HG03442 (cell line): Measurements from ENCODE around the gene KRT9.
"Not testable (repeated sequence)": the region's sequence is repeated elsewhere in the genome, so short reads cannot be mapped to it uniquely, and the experiment has no call there.

Experiments used
- ATAC-seq: cut with Tn5 transposase; IDR thresholded peaks from one replicate; pipeline ENCODE4 v1.9.1; 2021; ENCODE audit warnings: mild to moderate bottlenecking, moderate library complexity; ENCODE audit not compliant: unreplicated experiment

KRT9 gene

DNA sequence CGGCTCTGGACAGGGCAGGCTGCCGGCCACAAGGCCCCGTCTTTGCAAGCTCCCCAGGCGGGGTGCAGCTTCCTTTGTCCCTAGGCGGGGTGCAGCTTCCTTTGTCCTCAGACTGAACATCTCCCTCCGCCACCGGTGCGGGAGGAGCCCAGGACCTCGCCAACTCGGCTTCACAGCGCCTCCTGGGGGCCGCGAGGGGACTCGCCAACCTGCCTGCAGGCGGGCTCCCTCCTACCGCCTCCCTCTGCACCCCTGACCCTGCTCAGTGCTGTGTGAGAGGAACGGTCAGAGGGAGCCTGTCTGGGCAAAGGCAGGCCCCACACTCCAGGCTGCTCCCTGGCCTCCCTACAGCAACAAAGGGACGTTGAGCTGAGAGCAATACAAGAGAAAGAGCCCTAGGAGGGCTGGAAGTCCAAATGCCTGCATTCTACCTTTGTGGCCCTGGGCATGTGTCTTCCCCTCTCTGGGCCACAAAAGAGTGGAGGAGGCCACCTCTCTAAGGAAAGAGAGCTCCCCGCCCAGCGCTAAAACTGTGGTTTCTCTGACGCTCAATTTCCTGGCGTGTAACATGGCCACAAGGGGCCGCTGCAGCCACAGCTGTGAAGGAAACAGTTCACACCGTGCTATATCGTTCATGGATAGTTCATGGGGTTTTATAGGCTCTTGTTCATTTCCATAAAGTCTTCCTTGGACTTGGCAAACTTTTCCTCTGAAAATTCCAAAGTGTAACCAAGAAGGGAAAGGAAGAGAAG is 22.8 kb downstream of the KRT9 start:
- peak; percentile 67 for ATAC-seq

DNA sequence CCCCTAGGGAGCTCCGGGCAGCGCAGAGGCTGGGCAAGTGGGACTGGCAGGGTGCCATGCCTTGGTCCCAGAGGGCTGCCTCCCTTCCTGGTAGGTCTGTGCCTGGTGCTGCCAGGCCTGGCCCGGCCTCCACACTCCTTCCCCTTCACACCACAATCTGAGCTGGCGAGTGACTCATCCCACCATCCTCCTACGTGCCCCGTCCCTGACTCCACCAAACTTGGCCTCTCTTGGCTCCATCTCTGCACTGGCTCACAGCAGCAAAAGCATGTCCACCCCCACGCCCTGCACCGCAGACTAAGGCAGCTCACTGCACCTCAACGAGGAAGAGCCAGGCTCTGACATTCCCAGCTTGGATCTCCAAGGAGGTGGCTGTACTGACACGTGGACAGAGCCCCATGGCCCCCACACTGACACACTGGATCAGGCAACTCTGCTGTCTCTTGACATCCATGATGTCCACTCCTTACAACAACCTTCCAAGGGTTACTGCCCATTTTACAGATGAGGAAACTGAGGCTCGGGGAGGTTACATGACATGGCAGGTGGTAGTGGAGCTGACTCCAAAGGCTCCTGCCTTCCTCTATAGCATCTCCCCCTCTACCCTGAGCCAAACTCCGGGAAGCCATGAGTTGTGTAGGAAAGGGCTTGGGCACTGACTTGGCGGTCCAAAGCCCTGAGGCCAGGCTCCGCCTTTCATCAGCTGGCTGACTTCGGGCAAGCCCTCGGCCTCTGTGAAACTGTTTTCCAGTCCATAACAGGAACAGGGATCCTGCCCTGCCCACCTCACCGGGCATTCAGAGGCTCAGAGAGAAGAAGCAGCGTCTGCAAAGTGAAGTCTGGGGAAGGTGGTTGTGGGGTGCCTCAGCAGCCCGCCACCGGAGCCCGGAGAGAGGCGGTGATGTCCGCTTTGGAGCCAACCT is 23.7 kb downstream of the KRT9 start:
- ATAC-seq: no peak

DNA sequence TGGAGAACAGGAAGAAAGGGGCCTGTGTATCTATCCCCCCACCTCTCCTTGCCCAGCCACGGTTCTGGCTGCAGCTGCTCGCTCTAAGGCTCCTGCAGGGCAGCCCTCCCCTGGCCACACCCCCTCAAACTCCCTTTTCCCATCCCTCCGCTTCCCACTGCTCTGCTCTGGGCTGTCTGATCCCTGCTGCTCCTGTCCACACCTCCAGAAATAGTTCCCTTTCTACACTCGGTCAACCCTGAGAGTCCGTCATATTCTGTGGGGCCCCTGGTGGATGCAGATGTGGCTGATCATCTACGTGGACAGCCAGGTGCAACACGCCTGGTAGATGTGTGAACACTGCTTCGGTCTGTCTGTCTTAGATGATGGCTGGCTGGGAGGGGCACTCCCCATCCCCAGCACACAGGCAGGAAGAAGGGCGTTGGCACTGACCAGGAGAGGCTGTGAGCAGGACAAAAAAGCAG is 24.4 kb downstream of the KRT9 start:
- no peak for ATAC-seq

DNA sequence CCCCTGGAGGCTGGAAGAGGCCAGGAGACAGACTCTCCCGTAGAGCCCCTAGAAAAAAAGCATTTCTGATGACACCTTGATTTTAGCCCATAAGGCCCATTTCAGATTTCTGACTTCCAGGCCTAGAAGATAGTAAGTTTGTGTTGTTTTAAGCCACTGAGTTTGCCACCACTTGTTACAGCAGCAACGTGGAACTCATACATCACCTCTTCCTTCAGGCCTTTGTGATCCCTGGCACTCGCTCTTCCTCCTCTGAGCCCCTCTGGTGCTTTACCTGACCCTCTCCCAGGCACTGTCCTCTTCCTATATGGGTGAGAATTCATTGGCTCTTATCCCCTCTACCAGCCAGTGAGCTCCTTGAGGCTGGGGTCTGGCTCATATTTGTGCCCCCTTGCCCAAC is 25.0 kb downstream of the KRT9 start:
- no peak for ATAC-seq

DNA sequence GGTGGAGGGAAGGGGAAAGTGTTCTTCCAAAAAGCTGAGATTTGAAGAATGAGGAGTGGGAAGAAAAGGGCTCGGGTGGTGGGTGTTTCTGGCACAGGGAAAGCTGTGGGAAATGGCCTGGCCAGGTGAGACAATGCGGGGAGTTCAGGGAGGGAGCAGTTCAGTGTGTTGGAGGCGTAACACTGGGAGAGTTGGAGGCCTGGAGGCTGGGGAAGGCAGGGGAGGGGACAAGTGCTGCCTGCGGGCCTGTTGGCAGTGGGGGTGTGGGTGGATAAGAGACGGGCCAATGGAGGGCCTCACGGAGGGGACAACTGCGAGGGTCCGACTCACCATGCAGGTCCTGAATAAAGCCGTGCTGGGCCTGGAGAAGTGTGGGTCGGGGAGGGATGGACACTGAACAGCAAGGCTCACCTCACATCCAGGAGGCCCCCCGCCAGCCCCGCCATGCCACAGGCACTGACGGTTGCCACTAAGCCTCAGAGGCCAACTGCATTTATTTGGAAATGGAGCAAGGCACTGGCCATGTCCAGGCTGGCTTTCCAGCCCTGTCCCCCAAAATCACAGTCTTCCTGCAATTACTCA is 25.9 kb downstream of the KRT9 start:
- ATAC-seq: no peak

DNA sequence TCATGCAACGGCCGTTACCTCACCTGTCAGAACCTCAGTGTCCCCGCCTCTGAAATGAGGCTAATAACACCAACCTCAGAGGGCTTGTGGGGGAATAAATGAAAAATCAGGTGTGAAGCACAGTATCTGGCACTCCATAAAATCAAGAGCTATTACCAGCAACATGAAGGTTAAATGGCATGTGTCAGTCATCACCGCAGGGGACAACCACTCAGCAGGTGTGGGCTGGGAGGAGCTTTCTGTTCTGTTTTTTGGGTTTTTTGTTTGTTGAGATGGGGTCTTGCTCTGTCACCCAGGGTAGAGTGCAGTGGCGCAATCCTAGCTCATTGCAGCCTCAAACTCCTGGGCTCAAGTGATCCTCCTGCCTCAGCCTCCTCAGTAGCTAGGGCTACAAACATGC is 26.9 kb downstream of the KRT9 start:
- no peak for ATAC-seq

DNA sequence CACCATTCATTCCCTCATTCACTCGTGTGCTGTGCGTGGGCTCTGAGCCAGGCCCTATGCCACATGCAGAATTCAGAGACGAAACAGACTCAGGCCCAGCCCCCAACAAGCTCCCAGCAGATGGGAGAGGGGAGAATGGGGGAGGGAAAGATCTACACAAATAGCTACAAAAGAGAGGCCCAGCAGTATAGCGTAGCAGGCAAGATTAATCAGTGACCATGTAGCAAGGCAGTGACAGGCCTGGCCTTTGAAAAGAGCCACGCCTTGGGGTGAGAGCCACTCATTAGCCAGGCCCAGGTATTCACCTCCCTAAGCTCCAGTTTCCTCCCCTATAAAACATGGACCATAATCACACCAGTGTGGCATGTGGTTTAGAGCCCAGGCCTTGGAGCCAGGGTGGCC is 27.4 kb downstream of the KRT9 start:
- no peak for ATAC-seq

DNA sequence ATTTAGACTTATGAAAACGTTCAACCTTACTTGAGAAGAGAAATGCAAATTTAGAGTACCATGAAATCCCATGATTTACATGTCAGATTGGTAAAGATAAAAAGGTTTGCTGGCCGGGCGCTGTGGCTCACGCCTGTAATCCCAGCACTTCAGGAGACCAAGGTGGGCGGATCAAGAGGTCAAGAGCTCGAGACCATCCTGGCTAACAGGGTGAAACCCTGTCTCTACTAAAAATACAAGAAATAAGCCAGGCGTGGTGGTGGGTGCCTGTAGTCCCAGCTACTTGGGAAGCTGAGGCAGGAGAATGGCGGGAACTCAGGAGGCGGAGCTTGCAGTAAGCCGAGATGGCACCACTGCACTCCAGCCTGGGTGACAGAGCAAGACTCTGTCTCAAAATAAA is 29.1 kb downstream of the KRT9 start:
- not testable (repeated sequence) for ATAC-seq

DNA sequence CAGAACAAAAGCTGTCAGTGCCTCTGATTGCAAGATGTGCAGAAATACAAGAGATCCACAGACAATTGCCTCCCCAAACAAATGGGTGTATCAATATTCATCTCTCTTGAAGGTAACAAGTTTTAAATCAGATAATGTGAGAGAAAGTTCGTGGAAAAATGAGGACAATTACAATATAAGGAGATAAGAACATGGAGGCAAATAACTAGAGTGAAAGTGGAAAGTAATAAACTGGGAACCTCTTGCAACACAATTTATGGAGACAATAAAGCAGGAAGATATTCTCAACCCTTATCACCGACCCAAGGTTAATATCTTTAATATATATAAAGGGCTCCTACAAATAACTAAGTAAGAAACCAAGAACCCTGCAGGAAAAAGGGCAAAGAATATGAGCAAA is 29.5 kb downstream of the KRT9 start:
- no peak for ATAC-seq

DNA sequence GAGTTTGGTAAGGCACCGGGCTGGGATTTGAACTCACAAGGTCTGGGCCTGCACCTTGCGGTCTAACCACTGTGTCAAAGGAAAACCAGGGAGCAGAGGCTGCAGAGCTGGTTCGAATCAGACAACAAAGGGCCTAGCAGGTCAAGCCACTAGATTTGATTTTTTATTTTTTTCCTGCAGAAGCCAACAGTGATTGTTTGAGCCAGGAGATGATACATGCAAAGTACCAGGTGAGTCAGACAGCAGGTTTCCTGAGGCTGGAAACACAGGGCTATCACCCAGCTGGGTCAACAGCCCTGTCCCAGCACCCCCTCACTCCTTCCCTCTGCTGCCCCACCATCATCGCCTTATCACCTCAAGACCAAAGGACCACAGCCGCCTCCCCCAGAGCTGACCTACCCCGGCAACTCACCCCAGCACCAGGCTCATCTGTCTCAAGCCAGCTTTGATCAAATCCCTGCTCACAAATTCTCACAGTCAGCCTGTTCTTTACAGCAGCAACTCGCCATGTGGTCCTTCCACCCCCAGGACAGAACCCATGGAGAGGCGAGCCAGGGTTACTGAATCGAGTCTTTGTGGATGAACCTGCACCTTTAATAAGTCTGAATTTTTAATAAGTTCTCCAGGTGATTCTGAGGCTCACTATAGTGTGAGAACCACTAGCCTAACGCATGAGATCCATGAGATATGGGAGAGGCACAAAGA is 30.8 kb downstream of the KRT9 start:
- ATAC-seq: no peak

DNA sequence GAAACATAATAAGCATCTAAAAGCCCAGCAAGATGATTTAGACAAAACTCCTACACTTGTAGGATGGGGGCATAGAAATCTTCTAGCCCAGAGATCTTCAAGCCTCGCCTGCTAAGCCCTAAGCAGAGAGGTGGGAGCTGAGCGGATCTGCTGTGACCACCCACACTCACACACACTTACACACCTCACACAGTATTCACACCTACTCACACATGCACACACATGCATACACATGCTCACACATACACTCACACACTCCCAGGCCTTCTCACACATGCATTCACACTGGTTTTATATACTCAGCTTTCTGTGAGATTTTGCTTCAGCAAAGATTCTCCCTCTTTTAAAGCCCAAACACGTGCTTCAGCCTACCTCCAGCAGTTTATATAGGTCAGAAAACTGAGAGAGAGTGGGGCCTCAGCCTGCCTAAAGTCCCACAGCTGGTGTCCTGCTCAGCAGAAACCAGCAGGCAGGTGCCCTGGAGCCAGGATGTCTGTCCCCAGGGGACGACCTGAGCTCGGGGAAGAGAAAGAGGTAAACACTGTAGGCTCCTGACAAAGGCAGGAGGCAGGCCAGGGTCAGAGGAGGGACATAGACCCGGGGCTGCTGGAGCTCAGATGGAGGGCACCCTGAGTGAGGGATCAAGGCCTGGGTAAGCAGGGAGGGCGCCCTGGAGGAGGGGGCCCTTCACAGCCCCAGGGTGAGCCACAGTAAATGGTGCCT is 31.7 kb downstream of the KRT9 start:
- ATAC-seq: no peak

DNA sequence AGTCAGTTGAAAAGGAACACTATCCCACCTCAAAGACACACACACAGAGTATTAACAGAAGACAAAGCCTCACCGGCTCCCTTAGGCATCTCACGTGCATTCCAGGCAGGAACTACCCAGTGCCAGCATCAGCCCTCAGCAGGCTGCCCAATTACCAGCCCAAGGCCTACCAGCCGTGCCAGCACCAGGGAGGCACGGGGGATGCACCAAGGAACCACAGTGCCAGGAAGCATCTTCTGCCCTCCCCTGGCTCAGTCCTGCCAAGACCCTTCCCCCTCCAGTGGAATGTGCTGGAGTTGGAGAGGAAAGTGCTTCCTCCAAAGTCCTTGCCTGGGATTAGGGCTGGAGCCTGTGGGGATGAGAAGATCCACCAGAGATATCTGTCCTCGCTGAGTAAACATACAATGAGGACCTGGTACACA is 32.8 kb downstream of the KRT9 start:
- ATAC-seq: no peak

DNA sequence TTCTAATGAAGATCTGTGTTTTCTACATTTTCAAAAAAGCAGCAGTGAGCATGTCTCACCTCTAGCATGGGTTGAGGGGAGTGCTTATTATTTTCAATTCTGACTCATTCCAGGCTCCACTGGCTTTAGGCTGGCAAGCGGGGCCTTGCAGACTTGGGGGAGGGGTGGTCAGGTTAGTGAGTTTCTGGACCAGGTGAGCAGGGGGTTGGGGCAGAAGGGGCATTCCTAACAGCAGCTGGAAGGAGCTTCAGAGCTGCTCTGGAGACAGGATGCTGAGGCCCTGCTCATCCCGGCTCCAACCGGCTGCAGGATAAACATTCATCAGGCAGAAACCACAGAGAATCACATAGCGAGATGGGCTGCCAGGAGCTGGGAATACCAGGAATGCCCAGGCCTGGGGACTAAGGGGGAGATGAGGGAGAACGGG is 33.3 kb downstream of the KRT9 start:
- ATAC-seq: no peak

DNA sequence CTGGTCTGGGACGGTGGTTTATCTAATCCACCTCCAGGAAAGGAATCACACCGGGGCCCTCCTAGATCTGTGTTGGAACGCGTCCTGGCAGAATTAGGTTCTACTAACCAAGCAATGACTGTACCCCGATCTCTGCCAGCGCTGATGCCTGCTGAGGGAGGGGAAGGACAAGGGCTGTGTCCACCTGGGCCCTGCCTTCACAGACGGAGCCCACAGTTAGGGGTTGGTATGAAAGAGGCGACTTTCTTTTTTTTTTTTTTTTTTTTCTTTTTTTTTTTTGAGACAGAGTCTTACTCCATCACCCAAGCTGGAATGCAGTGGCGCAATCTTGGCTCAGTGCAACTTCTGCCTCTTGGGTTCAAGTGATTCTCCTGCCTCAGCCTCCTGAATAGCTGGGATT is 33.9 kb downstream of the KRT9 start:
- ATAC-seq: no peak

DNA sequence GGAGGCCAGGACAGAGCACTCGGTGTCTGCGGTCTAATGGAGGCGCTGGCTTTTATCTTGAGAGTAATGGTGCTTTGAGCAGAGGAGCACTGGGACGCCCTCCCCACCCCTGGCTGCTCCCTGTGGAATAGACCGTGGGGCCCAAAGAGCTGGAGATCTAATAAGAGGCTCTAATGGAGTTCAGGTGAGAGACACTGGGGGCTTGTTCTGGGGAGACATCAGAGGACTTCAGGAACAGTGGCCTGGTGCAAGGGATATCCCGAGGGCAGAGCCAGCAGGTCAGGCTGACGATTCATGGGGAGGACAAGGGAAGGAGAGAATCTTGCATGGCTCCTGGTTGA is 34.3 kb downstream of the KRT9 start:
- ATAC-seq: no peak

DNA sequence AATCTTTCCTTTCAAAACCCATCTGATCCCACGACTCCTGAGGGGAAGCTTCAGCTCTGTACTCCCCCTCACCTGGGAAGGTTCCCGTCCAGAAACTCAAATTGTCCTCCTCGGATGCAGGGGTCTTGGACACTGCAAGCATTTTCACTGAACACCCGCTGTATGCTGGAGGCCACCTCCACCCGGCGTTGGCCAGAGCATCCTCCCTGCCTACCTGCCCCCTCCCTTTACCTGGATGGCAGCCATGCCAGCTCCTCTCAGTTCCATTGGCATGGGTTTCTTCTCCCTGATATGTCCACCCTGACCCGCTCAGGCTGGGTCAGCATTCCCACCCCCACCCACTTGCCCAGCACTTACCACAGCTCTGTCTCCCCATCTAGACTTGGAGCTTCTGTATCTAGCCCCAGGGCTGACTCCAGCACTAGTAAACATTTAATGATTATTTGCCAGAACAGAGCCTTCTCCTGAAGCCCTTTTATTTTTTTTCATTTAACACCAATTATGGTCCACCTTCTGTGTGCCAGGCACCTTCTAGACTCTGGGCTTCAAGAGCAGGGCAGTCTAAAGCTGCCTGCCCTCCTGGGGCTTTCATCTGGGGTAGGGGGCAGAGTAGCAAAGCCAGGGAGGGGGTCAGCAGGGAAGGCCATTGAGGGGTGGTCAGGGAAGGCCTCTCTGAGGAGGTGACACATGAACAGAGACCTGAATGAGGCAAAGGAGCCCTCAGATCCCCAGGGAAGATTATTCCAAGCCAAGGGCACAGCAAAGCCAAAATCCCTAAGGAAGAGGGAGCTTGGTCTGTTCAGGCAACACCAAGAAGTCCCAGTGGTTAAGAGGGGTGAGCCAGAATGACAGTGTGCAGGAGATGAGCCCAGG is 34.9 kb downstream of the KRT9 start:
- no peak for ATAC-seq

DNA sequence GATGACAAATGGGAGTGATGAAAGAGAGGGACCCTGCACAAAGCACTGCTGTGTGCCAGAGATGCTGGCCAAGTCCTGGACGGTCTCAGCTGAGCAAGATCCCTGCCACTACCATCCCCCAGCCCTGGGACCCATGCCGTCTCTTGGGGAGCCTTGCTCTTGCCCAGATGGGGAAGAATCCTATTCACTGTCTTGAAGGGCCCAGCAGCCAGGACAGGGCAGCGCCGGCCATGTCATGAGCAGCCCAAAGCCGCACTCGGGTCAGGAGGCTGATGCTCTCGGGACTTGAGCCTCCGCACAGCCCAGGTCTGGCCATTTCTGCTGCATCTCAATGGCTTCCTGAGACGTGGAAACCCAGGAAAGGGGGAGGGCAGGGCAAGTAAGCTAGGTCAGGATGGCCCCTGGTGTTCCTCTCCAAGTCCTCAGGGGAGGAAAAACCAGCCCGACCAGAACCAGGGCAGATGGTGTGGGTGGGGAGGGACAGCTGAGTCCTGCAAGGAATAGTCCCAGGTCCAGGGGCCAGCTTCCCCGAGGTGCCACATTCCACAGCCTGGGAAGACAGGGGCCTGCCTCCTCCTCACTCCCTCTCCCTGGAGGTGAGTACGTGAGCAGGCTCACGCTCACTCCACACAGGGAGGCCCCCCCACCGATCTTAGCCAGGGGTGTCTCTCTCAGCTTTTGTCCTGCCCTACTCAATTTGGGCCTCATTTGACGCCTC is 35.9 kb downstream of the KRT9 start:
- ATAC-seq: no peak

DNA sequence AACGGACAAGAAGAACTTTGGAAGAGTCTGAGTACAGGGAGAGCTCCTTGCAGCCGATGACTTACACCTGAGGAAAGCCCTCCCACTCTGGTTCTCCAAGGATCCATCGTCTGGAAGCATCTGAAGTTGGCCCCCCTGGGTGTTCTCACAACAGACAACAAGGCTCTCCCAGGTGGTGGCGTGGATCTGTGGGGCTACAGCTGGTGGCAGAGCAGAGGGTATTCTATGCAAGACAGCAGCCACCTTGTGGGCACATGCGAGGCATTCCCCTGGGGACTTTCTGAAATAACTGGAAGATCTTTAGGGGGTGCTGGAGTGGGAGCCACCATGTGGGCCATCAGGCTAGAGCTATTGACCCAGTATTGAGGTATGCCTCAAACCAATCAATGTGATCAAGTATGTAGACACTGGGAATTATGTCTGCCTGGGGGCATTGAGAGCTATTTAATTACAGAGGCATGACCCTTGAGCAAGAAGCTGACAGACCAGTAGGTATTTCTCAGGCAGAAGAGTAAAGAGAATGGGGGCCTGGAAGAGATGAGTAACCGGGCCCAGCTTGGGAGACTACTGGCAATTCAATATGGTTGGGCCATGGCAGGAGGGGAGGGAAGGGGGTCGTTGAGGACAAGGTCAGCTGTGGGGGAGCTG is 36.8 kb downstream of the KRT9 start:
- ATAC-seq: no peak
